RPMI8226 (cell line): Measurements from ENCODE around the gene AMPD2.

ENCODE experiments used
- DNase-seq: peaks from one replicate; pipeline ENCODE4 v3.0.0-alpha.2; 2015

The AMPD2 gene

DNA sequence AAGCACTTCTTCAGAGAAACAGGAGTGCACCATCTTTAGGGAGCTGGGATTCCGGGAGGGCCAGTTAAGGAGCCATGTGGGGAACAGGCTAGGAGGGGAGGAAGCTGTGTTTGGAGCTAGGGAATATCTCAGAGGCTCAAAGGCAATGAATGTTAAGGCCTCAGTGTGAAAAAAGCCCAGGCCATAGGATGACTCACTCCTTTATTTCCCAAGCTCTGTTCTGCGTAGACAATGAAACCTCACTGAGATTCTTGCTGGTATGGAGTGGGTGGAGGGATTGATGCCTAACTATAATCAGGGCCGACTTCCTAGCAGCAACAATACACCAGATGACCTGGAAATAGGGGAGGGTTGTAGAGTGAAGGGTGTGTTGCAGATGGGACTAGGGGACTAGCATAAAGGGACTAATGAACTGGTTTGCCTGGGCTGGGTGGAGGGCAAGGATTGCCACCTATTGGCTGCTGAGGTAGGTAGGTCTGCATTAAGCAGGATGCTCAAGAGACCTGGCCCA is 2.3 kb upstream of the AMPD2 start:
- DNase-seq = no peak

DNA sequence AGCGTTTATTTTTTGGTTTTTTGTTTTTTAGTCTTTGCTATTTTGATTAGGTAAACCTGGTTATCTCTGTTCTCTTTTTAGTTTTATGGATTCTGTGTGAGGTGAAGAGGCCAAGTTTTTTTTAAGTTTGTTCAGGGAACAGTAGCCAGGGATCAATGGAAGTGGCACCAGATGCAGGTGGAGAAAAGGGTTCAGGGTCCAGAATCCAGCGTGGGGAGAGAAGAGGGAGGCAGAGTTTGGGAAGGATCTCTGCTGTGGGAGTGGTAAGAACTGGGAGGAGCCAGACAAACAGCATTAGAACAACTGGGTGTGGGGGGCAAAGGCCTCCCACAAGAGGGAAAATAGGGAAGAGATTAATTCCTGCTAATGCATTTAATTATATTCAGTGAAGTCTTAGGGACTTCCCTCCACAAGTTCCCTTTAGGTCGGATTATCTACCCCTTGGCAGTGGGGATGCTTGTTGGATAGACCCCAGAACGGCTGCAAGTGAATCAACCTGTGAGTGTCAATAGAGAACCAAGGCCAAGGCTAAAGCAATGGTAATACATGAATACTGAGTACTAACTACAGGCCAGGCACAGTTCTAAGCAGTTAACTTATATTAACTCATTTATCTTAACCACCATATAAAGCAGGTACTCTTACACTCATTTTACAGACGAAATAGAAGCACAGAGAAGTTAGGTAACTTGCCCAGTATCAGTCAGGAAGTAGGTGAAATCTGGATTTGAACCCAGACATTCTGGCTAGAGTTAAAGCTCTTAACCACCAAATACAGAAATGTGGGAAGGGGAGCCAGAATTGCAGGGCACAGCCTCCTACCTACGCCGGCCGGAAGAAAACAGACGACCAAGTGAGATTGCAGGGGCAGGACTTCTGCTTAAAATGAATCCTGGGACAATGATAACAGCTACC is 719 bp upstream of the AMPD2 start:
- no peak for DNase-seq

DNA sequence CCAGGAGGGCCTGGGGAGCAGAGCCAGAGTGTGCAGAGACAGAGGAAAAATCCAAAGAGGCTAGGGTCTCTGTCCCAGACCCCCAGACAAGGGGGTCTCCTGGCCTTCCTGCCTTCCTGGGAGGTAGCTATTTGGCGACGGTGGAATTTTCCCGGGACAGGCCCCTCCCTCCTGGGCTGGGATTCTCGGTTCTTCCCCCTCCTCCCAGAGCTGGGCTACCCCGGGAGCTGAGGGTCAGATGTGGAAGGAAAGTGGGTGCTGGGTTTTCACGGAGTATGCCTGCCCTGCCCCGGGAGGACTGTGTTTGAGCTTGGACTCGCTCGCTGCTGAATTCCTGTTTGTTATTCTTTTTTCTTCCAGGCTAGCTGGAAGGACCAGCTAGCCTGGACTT is 759 bp downstream of the AMPD2 start:
- DNase-seq = no peak

DNA sequence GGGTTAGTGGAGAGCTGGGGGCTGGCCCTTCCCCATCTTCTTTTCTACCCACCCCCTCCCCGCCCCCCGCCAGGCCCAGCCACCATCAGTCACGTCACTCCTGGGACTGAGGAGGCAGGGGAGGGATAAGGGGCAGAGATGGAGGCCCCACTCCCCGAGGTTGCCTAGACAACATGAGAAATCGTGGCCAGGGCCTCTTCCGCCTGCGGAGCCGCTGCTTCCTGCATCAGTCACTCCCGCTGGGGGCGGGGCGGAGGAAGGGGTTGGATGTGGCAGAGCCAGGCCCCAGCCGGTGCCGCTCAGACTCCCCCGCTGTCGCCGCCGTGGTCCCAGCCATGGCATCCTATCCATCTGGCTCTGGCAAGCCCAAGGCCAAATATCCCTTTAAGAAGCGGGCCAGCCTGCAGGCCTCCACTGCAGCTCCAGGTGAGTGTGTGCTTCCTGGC is 1.2 kb downstream of the AMPD2 start:
- DNase-seq = peak; percentile 90

DNA sequence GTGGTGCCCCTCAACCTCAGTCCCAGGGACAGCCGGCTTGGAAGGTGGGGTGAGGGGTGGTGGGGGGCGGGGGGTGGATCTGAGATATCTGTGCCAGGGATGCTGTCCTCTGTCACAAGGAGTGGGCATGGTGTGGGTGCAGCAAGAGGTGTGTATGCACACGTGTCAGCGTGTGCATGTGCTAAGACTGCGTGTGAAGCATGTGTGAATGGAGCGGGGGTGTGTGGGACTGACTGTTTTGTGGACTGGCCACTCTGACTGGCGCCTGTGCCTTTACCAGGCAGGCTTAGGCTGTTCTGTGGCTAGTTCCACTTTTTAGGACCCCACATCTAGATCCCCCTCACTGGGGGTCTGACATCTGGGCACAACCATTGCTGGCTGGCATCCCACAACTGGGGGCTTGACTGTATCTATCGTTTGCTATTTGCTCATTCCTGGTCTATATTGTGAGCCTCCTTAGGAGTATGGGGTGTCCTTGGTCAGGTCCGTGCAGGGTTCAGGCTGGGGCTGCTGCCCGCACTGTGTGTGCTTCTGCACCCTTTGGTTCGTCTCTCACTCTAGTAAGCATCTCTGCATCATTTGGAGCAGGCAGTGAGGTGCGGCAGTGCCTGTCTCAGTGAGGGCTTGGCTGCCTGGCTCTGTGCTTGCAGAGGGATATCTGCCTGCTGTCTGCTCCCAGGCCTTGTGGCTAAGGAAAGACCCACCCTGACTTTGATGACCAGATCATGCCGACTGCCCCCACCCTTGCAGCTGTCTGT is 1.9 kb downstream of the AMPD2 start:
- no peak for DNase-seq

DNA sequence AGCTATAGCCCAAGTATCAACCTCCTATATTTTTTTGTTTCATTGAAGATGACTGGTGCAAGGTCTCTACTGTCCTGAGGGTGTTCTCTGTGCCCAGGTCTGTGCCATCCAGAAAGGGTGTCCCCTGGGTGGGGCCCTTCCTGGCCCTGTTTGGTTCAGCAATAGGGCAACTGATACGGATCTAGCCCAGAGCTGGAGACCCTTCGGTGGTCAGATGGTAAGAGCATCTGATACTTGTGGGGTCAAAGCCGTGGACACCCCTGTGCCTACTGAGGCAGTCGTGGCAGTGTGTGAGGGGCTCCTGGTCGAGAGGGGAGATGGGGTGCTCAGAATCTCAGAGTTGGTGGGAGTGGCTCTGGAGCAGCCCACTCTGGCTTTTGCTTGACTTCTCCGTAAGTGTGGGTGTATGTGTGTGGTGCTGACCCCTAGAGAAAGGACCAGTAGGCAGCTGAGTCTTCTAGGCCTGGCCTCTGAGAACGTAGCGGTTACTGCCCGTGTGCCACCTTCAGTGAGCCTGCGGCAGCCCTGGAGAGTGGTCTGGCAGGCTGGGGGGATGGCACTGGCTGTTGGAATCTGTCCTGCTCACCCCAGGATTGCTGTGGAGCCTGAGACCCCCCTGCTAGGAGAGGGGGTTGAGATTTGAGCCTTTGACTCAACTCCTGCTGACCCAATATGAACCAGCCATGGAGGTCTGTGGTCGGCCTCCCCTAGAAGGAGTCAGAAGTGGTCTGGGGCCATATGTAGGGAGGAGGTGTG is 2.7 kb downstream of the AMPD2 start:
- no peak for DNase-seq

DNA sequence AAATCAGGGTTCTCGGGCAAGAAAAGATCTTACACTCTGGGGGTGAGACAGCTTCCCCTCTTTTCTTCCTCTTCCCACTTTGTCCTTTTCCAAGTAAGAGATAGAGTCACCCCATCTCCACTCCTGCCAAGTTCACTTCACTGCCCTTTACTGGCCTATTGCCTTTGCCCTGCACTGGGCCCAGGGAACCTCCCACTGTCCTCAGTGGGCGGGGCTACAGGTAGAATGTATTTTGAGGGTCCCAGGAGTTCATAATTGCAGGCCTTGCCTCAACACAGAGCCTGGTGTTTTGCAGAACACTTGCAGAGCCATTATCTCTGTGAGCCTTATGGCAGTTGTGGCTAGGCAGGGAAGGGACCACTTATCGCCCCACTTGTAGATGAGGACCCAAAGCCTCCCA is 3.3 kb downstream of the AMPD2 start:
- DNase-seq = no peak

DNA sequence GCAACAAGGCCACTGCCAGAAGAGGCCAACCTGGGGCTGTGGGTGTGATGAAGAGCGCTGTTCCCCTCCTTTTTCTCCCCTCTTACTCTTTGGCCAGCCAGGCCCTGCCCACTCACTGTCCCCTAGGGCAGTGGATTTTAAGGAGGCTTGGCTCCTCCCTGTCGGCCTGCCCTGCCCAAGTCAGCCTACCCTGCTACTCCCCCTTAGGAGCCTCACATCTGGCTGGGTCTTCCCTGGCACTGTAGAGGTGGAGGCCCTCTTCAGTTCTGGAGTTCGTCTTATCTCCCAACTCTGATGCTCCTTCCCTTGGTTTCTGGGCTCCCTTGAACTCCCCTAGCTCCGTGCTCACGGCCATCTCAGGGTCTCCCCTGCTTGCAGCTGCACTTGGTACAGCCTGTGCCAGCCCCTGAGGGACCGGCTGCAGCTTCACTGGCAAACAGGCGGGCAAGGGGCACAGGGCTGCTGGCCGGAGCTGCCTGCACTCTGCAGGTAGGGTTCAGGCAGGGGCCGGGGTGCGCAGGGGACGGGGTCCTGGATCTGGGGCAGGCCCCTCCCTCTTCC is 4.0 kb downstream of the AMPD2 start:
- DNase-seq = no peak

DNA sequence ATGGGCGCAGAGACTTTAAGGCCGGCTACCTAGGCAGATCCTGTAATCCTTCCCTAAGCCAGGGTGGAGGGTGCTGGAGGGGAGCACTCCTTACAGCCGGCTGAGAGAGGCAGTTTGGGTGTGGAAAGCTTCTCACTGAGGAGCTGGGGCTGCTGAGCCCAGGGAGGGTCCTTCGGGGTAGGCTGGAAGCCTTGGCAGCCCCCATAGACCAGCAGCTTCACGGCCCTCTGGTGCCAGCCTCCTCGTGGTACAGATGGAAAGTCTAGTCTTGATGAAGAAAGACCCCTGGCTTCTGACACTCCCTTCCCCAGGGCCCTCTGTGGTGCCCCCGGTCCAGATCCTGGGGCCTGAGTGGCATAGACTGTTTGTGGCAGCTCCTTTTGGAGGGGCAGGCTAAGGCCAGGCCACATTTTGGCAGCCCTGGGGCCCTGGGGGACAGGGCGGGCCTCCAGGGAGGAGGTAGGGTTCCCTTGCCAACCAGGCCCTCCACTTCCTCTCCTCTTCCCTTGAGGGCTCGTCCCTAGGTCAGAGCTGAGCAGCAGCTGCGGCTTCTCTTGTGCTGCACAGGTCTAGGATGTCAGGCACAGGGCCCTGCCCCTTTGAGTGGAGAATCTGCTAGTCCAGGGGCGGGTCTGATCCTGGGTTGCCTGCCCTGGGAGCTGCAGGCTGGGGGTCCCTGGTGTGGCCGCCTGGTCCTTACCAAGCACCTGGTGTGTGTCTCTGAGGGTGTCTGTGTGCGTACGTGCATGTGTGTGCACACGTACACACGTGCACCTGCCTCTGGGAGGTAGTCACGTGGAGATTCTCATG is 4.8 kb downstream of the AMPD2 start:
- no peak for DNase-seq

DNA sequence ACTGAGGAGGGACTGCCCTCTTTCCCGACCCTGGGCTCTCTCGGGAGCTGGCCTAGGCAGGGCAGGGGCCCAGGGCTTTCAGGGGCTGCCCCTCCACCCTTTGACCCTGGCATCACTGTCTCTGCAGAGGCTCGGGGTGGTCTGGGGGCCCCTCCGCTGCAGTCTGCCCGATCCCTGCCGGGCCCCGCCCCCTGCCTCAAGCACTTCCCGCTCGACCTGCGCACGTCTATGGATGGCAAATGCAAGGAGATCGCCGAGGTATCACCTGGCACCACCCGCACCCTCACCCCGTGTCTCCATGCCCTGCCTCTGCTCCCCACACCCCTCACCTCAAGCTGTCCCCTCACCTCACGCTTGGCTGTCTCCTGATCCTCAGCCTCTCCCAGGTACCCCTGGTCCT is 5.5 kb downstream of the AMPD2 start:
- no peak for DNase-seq

DNA sequence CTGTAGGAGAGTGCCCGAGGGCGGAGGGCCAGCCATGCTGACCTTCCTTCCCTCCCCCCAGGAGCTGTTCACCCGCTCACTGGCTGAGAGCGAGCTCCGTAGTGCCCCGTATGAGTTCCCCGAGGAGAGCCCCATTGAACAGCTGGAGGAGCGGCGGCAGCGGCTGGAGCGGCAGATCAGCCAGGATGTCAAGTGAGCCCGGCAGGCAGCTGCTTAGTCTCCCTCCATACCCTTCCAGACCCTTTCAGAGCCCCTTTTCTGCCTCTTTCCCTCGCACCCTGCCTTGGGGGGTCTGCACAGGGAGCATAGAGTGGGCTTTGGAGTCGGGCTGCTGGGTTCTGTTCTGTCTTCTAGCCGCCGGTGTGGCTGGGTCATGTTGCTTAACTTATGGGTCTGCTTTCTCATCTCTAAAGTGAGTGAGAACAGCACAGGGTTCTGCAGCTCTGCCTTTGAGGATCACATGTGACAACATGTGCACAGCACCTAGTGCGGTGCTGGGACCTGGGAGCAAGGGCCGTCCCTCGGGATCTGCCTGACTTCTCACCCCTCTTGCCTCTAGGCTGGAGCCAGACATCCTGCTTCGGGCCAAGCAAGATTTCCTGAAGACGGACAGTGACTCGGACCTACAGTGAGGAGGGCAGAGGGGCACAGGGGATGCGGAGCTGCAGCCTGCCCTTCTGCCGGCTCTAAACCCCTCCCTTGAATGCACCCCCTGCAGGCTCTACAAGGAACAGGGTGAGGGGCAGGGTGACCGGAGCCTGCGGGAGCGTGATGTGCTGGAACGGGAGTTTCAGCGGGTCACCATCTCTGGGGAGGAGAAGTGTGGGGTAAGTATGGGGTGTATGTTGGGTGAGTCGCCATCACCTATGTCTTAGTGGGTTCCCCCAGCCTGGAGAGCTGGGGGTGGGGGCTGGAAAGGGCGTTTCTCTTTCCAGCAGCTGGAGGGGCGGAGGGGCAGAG is 6.2 kb downstream of the AMPD2 start:
- no peak for DNase-seq

DNA sequence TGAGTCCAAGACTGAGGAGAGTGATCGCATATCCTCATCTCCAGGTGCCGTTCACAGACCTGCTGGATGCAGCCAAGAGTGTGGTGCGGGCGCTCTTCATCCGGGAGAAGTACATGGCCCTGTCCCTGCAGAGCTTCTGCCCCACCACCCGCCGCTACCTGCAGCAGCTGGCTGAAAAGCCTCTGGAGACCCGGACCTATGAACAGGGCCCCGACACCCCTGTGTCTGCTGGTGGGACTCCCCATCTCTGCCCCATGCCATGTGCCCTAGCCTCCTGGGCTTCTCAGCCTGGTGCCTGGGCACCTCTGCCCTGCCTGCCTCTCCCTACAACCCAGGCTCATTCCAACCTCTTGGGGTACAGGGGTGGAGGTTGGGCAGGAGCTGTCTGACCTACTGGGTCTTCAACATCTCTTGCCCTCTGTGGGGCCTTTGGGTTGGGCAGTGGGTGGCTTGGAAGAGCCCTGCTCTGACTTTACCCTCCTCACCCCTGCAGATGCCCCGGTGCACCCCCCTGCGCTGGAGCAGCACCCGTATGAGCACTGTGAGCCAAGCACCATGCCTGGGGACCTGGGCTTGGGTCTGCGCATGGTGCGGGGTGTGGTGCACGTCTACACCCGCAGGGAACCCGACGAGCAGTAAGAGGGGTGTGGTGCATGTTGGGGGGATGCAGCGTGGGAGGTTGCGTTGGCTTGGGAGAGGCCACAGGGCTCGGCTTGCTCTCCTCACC is 7.2 kb downstream of the AMPD2 start:
- DNase-seq = no peak

DNA sequence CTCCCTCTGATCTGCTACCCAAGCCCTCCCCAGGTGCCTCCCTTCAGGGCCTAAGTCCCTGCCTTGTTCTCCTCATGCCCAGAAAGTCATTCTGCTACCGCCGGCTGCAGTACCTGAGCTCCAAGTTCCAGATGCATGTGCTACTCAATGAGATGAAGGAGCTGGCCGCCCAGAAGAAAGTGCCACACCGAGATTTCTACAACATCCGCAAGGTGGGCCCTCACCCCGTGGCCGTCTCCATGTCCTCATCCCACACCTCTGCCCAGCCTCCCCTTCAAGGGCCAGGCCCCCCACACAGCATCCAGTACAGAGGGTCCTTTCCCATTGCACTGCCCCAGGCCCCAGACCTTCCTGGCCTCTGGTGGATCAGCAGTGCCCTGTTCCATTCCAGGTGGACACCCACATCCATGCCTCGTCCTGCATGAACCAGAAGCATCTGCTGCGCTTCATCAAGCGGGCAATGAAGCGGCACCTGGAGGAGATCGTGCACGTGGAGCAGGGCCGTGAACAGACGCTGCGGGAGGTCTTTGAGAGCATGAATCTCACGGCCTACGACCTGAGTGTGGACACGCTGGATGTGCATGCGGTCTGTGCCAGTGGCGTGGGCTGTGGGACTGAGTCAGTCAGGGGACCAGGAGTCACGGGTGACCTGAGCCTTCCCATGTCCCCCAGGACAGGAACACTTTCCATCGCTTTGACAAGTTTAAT is 8.2 kb downstream of the AMPD2 start:
- DNase-seq = no peak

DNA sequence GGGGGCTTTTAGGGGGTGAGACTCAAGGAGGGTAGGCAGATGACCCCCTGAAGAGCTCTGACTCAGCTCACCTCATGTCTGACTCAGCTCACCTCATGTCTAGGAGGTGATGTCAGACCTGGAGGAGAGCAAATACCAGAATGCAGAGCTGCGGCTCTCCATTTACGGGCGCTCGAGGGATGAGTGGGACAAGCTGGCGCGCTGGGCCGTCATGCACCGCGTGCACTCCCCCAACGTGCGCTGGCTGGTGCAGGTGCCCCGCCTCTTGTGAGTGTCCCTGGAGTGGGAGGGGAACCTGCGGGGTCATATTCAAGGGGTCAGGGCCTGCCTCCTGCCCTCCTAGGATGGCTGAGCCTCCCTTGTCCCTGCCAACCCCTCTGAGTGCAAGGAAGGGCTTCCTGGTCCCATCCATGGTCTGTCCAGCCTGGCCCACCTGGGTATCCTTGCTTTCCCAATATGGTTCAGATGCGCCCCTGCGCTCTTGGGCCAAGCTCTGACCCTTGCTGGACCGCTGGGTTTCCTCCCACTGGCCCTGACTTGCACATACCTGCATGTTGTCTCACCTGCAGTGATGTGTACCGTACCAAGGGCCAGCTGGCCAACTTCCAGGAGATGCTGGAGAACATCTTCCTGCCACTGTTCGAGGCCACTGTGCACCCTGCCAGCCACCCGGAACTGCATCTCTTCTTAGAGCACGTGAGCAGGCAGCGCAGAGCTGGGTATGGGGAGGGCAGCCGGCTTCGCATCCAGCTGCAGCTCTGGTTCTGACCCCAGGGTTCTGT is 9.1 kb downstream of the AMPD2 start:
- DNase-seq = no peak

DNA sequence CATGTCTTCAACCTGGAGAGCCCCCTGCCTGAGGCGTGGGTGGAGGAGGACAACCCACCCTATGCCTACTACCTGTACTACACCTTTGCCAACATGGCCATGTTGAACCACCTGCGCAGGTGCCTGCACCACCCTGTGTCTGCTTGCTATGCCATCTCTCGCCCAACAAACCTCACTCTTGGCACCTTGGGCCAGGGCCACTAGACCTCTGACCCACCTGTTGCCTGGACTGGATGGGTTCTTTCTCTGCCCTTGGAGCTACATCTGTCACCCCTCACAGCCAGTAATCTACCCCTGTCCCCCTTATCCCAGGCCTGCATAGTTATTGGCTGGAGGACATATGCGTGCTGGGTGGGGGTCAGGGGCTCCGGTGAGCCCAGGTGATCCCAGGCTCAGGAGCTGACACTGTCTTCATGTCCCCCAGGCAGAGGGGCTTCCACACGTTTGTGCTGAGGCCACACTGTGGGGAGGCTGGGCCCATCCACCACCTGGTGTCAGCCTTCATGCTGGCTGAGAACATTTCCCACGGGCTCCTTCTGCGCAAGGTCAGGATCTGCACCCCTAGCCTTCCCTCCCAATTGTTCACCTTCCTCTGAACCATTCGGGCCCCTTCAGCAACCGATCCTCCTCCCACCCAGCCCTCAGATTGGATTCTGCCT is 9.9 kb downstream of the AMPD2 start:
- DNase-seq = no peak

DNA sequence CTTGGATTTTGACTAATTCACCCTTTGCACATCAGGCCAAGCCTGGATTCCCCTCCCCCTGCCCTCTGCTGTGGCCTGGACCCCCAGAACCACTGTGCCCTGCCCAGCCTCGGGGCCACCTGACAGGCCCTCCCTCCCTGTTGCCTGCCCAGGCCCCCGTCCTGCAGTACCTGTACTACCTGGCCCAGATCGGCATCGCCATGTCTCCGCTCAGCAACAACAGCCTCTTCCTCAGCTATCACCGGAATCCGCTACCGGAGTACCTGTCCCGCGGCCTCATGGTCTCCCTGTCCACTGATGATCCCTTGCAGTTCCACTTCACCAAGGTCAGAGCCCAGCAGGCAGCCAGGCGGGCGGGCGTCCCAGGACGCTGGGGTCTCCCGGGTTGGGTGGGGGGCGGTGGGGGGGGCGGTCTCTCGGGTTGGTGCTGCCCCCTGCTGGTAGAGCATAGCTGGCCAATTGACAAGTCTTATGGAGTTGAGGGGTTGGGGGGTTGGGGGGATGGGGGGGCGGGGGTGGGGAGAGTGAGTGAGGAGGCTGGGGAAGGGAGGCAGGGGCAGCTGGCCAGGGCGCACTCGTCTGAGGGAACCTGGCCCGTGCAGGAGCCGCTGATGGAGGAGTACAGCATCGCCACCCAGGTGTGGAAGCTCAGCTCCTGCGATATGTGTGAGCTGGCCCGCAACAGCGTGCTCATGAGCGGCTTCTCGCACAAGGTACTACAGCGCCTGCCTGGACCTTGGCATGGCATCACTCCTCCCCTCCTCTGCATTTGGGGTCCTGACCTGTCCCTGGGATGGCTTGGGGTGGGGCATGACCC is 10.7 kb downstream of the AMPD2 start:
- DNase-seq = no peak

DNA sequence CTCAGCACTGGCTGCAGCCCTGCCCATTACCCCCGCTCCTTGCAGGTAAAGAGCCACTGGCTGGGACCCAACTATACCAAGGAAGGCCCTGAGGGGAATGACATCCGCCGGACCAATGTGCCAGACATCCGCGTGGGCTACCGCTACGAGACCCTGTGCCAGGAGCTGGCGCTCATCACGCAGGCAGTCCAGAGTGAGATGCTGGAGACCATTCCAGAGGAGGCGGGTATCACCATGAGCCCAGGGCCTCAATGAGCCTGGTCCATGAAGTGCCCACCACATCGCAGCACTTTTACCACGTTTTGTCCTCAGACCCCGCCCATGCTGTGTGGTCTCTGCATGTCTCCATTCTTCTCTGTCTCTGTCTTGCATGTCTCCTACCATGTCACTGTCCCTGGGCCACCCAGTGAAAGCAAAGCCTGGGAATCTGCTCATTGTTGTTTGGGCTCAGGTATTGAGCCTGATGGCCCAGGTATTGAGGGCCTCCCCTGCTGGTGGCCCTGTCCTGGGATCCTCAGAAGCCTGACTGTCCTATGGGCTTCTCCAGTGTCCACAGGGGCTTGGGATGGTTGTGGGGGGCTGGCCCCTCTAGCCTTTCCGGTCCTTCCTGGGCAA is 11.4 kb downstream of the AMPD2 start:
- DNase-seq = no peak
